Iris pigment epithelial cell (primary cell): ENCODE measurements around the gene UBFD1.
"Not testable (repeated sequence)": the region's sequence is repeated elsewhere in the genome, so short reads cannot be mapped to it uniquely, and the experiment has no call there.

ENCODE experiments used
- DNase-seq: peaks from one replicate; pipeline ENCODE4 v3.0.0-alpha.2; 2011; ENCODE audit warnings: low read depth

The UBFD1 gene

DNA sequence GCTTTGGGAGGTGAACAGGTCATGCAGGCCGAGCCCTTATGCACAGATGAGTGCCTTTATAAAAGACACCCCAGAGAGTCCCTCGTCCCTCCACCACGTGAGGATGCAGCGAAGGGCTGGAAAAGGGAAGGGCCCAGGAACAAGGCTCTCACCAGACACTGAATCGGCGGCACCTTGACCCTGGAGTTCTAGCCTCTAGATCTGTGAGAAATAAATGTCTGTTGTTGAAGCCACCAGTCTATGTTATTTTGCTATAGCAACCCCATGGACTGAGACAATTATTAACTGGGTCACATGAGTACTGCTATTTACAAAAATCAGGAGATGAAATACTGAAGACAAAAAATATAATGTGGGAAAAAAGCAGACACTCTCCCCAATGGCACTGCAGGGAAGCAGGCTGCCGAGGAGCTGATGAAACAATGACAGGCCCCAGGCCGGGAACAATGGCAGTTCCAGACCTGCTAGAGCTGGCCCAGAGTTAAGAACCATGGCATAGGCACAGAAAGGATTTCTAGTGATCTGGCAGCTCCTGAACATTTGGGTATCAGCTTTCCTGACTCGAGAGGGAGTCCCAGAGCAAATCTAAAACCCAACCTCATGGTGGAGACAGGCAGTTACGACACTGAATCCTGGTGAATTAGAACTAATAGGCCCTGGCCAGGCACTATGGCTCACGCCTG lies 29.4 kb upstream of the UBFD1 start:
- no peak for DNase-seq

- DNase-seq, result no peak
These were observed 28.8 kb upstream of the UBFD1 start for GRCh38 chr16:23528644-23529310.

- no peak for DNase-seq
These were observed 27.5 kb upstream of the UBFD1 start for GRCh38 chr16:23530062-23530461.

GRCh38 chr16:23532448-23532847 lies 25.1 kb upstream of the UBFD1 start:
- no peak for DNase-seq

GRCh38 chr16:23534868-23535860 lies 22.4 kb upstream of the UBFD1 start:
- DNase-seq, result no peak

- no peak for DNase-seq
These were observed 21.6 kb upstream of the UBFD1 start for GRCh38 chr16:23535901-23536300.

GRCh38 chr16:23537390-23537789 lies 20.1 kb upstream of the UBFD1 start:
- DNase-seq, result peak; percentile 55

- DNase-seq, result no peak
These were observed 18.6 kb upstream of the UBFD1 start for GRCh38 chr16:23538919-23539278.

- no peak for DNase-seq
These were observed 17.3 kb upstream of the UBFD1 start for GRCh38 chr16:23539984-23540816.

GRCh38 chr16:23540817-23541178 lies 16.7 kb upstream of the UBFD1 start:
- not testable (repeated sequence) for DNase-seq

GRCh38 chr16:23544436-23544835 lies 13.1 kb upstream of the UBFD1 start:
- DNase-seq, result no peak

GRCh38 chr16:23549938-23550337 lies 7.6 kb upstream of the UBFD1 start:
- DNase-seq, result no peak

GRCh38 chr16:23552161-23552560 lies 5.4 kb upstream of the UBFD1 start:
- no peak for DNase-seq

- DNase-seq, result no peak
These were observed 3.0 kb upstream of the UBFD1 start for GRCh38 chr16:23554536-23554935.

DNA sequence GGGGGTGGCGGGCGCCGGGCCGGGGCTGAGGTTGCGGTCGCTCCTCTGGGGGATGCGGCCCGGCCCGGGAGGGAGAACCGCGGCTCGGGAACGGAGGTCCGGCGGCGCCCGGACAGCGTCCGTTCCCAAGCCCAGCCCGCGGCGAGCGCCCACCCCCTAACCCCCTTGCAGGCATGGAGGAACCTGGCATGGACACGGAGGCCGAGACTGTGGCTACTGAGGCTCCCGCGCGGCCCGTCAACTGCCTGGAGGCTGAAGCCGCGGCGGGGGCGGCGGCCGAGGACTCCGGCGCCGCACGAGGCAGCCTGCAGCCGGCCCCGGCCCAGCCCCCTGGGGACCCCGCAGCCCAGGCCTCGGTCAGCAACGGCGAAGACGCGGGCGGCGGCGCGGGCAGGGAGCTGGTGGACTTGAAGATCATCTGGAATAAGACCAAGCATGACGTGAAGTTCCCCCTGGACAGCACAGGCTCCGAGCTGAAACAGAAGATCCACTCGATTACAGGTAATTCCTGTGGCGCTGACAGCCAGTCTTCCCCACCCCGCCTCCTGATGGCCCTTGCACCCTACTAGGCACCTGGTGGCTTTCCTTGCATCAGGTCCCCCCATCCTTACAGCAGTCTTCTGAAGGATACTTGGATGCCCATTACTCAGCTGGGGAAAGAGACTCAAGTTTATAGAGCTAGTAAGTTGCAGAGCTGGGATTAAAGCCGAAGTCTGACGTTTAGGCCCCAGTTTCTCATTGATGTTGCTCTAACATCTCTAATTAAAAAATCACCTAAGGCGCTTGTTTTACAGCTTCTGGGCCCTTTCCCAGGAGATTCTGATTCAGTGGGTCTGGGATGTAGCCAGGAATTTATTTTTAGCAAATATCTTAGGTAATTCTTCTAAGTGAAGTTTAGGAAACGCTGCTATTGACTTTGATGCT lies 514 bp downstream of the UBFD1 start:
- peak; percentile 49 for DNase-seq

GRCh38 chr16:23561586-23561985 lies 4.1 kb downstream of the UBFD1 start:
- DNase-seq, result no peak

- DNase-seq, result no peak
These were observed 5.0 kb downstream of the UBFD1 start for GRCh38 chr16:23562505-23562904.

DNA sequence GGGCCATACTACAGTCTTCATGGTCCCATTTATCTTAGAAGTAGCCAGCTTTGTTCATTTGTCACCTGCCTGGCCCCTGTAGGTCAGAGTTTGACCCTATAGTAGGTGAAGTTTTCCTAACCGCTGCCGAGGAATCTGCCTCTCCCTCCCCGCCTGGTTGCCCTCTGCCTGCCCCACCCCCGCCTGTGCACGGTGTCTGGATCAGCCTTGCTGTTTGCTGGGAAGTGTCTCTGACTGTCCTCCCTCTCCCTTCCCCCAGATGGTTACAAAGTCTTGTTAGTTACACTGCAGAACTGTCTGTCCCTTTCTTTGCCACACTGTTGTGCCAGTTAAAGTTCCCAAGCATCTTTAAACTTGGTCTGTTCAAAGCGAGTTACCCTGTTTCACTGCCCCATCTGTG lies 5.7 kb downstream of the UBFD1 start:
- DNase-seq, result no peak

DNA sequence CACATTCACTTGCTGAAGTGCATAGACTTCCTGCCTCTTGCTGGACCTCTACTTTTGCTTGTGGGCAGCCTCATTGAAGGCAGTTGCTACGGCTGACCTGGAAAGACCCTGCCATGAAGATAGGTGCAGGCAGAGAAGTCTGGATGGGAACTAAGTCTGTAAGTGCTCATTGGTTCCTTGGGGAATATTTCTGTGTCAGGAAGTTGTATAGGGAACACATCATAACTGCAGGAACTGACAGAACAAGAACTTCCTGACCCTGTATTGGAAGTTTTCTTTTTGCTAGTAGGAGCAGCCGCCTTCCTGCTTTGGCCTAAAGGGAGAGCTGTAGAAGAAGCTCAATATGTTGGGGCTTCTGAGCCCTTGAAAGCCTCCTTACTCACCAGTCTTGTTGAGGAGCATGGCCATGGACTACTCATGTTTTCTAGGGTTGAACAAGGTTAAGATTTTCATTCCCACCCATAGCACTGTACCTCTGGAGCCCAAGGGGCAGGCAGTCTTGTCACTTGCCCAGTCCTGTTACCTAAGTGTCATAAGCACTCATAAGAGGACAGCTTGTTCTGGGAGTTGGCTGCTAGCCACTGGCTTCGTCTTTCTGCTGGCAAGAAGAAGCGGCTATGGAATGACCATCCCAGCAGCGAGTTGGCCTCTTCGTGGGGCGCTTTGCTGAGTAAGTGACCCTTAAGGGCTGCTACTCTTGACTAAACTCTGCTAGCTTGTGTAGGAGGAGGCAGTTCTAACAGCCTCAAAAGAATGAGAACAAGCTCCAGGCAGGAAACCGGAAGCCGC lies 7.2 kb downstream of the UBFD1 start:
- DNase-seq, result no peak

DNA sequence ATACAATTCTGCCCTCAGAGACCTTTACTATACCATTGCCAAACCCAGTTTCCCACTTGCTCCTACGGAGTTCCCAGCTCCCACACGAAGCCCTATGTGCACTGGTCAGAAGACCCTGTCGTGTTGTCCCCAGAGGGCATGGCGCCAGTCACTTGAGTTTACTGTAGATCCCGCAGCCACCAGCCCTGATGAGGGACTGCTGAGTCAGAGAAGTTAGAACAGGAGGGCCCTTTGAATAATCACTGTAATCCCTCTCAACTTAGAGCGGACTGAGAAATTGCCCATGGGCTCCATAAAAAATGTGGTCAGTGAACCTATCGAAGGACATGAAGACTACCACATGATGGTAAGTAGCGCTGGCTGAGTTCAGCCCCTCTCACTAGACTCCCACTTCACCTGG lies 9.2 kb downstream of the UBFD1 start:
- DNase-seq, result no peak
